HepG2 (cell line): ENCODE data around the gene PHACTR1. TPM values are rescaled to one million over a fixed set of nuclear protein-coding genes. Genes with fewer than 3 reads are reported as not detected.
A peak's percentile ranks its signal among the peaks of the same experiment; 100 is the strongest.

Source experiments
- ASH2L ChIP-seq: fragments of 300-600, 200-600 bp; sonication (generic); IDR thresholded peaks from 2 replicates; pipeline ENCODE4 v1.7.0; 2017; ENCODE audit warnings: low read depth, mild to moderate bottlenecking, moderate library complexity, mixed read lengths, low read length; ENCODE audit not compliant: insufficient read length
- BCL6 ChIP-seq: IDR thresholded peaks from 2 replicates; pipeline ENCODE4 v1.6.1; 2016; ENCODE audit warnings: missing genetic modification reagents, missing compliant biosample characterization
- ELF3 ChIP-seq: IDR thresholded peaks from 2 replicates; pipeline ENCODE4 v1.6.1; 2016; ENCODE audit warnings: missing genetic modification reagents, missing compliant biosample characterization
- HHEX ChIP-seq: IDR thresholded peaks from 2 replicates; pipeline ENCODE4 v1.6.1; 2016; ENCODE audit warnings: control low read depth
- ISX ChIP-seq: sonication (generic); formaldehyde crosslinking; conservative IDR thresholded peaks from 2 replicates; pipeline ENCODE4 v1.5.0; 2020; ENCODE audit warnings: missing genetic modification reagents
- TARDBP ChIP-seq: sonication (generic); formaldehyde crosslinking; IDR thresholded peaks from 2 replicates; pipeline ENCODE4 v1.8.0; 2022; ENCODE audit warnings: mild to moderate bottlenecking, missing genetic modification reagents
- ZFP82 ChIP-seq: sonication (generic); formaldehyde crosslinking; IDR thresholded peaks from 2 replicates; pipeline ENCODE4 v1.5.1; 2020; ENCODE audit warnings: mild to moderate bottlenecking, missing genetic modification reagents, borderline replicate concordance
- ZNF124 ChIP-seq: sonication (generic); formaldehyde crosslinking; IDR thresholded peaks from 2 replicates; pipeline ENCODE4 v1.4.0; 2020; ENCODE audit warnings: missing genetic modification reagents
- ZNF432 ChIP-seq: sonication (generic); formaldehyde crosslinking; IDR thresholded peaks from 2 replicates; pipeline ENCODE4 v1.5.0; 2020; ENCODE audit warnings: missing genetic modification reagents, mild to moderate bottlenecking, borderline replicate concordance
- ZNF619 ChIP-seq: sonication (generic); formaldehyde crosslinking; IDR thresholded peaks from 2 replicates; pipeline ENCODE4 v1.4.0; 2020; ENCODE audit warnings: mild to moderate bottlenecking, missing genetic modification reagents
- ZNF790 ChIP-seq: sonication (generic); formaldehyde crosslinking; IDR thresholded peaks from 2 replicates; pipeline ENCODE4 v1.8.0; 2022; ENCODE audit warnings: missing genetic modification reagents, mild to moderate bottlenecking, borderline replicate concordance
- ZNF792 ChIP-seq: IDR thresholded peaks from 2 replicates; pipeline ENCODE4 v1.6.1; 2016
- polyA plus RNA-seq, 8 experiments: library from polyadenylated mRNA; depleted of rRNA in 3 of 8; stranded (reverse) in 7 of 8; unstranded in 1 of 8; fragments of >200 nt; fragmentation: Illumina TruSeq in 4 of 8; extraction: Trizol in 4 of 8; gene quantifications; 2 replicates each; pipeline versions ENCODE4 v1.2.1 to v1.2.3, GENCODE V29; 2011 to 2016; ENCODE audit warnings: low read depth in 4 of 8, missing spikeins in 1 of 8, mixed read lengths in 1 of 8; ENCODE audit not compliant: insufficient read depth in 1 of 8
- total RNA-seq, 5 experiments: library from RNA; depleted of rRNA; stranded (reverse); fragments of >200 nt; fragmentation: Illumina TruSeq; extraction: Trizol; gene quantifications; 2 replicates each; pipeline ENCODE4 v1.2.3, GENCODE V29; 2016; ENCODE audit warnings: low read depth in 1 of 5
- TF ChIP-seq, protein P1 (sequence below): sonication (generic); formaldehyde crosslinking; IDR thresholded peaks from 2 replicates; pipeline ENCODE4 v1.4.0; 2020; ENCODE audit warnings: missing genetic modification reagents
- TF ChIP-seq, protein P2 (sequence below): IDR thresholded peaks from 2 replicates; pipeline ENCODE4 v1.6.1; 2016
- TF ChIP-seq, protein P3 (sequence below): sonication (generic); formaldehyde crosslinking; IDR thresholded peaks from 2 replicates; pipeline ENCODE4 v1.5.1; 2020; ENCODE audit warnings: mild to moderate bottlenecking, missing genetic modification reagents, borderline replicate concordance
- TF ChIP-seq, protein P4 (sequence below): sonication (generic); formaldehyde crosslinking; IDR thresholded peaks from 2 replicates; pipeline ENCODE4 v1.8.1; 2022; ENCODE audit warnings: low read depth, mild to moderate bottlenecking, missing genetic modification reagents
- TF ChIP-seq, protein P5 (sequence below): sonication (generic); formaldehyde crosslinking; IDR thresholded peaks from 2 replicates; pipeline ENCODE4 v1.5.0; 2020; ENCODE audit warnings: mild to moderate bottlenecking, missing genetic modification reagents, moderate library complexity

PHACTR1 gene
- total and polyA plus RNA-seq, 2 of the 13 experiments (the other 11 are each of a cell fraction or from before 2014, with no cell fraction given): 0.09 TPM; not detected in 1

DNA sequence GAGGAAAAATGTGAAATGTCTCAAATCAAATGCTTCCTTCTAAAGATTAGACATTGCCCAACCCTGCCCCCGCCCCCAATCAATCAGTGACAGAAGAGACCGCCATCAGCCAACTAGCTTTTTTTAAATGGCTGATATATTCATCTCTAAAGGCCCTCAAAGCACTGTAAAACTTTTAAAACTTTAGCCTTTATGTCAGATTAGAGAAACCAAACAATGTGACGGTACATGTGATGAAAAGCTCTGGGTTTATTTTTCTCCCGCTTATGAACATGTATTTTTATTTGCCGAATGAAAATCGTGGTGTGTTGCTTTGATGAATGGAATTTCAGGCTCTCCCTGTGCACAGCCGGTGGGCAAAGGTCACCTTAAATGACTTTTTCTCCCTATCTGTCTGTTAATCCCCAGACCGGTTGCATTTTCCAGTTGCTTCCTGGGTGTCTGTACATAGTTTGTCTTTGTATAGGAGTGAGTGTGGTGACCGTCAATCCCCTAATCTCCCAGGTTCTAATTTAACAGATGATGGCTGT is 573.3 kb downstream of the PHACTR1 start (continued):
- TF ChIP-seq, protein P1, sequence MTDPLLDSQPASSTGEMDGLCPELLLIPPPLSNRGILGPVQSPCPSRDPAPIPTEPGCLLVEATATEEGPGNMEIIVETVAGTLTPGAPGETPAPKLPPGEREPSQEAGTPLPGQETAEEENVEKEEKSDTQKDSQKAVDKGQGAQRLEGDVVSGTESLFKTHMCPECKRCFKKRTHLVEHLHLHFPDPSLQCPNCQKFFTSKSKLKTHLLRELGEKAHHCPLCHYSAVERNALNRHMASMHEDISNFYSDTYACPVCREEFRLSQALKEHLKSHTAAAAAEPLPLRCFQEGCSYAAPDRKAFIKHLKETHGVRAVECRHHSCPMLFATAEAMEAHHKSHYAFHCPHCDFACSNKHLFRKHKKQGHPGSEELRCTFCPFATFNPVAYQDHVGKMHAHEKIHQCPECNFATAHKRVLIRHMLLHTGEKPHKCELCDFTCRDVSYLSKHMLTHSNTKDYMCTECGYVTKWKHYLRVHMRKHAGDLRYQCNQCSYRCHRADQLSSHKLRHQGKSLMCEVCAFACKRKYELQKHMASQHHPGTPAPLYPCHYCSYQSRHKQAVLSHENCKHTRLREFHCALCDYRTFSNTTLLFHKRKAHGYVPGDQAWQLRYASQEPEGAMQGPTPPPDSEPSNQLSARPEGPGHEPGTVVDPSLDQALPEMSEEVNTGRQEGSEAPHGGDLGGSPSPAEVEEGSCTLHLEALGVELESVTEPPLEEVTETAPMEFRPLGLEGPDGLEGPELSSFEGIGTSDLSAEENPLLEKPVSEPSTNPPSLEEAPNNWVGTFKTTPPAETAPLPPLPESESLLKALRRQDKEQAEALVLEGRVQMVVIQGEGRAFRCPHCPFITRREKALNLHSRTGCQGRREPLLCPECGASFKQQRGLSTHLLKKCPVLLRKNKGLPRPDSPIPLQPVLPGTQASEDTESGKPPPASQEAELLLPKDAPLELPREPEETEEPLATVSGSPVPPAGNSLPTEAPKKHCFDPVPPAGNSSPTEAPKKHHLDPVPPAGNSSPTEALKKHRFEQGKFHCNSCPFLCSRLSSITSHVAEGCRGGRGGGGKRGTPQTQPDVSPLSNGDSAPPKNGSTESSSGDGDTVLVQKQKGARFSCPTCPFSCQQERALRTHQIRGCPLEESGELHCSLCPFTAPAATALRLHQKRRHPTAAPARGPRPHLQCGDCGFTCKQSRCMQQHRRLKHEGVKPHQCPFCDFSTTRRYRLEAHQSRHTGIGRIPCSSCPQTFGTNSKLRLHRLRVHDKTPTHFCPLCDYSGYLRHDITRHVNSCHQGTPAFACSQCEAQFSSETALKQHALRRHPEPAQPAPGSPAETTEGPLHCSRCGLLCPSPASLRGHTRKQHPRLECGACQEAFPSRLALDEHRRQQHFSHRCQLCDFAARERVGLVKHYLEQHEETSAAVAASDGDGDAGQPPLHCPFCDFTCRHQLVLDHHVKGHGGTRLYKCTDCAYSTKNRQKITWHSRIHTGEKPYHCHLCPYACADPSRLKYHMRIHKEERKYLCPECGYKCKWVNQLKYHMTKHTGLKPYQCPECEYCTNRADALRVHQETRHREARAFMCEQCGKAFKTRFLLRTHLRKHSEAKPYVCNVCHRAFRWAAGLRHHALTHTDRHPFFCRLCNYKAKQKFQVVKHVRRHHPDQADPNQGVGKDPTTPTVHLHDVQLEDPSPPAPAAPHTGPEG (CRISPR knock-in tag): no peak; the same call in 1 of the 2 replicates
- TF ChIP-seq ZNF432 (CRISPR knock-in tag): no peak
- peak; percentile 74 for TF ChIP-seq HHEX (CRISPR knock-in tag)
- TF ChIP-seq, protein P2, sequence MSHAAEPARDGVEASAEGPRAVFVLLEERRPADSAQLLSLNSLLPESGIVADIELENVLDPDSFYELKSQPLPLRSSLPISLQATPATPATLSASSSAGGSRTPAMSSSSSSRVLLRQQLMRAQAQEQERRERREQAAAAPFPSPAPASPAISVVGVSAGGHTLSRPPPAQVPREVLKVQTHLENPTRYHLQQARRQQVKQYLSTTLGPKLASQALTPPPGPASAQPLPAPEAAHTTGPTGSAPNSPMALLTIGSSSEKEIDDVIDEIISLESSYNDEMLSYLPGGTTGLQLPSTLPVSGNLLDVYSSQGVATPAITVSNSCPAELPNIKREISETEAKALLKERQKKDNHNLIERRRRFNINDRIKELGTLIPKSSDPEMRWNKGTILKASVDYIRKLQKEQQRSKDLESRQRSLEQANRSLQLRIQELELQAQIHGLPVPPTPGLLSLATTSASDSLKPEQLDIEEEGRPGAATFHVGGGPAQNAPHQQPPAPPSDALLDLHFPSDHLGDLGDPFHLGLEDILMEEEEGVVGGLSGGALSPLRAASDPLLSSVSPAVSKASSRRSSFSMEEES (CRISPR knock-in tag): no peak
- TF ChIP-seq ZNF619: no peak
- peak; percentile 62; the same call in 1 of the 2 replicates for TF ChIP-seq BCL6
- no peak for TF ChIP-seq ZNF790 (CRISPR knock-in tag)
- TF ChIP-seq TARDBP: peak; percentile 51; the same call in 1 of the 2 replicates
- TF ChIP-seq ISX (CRISPR knock-in tag): no peak
- TF ChIP-seq, protein P3, sequence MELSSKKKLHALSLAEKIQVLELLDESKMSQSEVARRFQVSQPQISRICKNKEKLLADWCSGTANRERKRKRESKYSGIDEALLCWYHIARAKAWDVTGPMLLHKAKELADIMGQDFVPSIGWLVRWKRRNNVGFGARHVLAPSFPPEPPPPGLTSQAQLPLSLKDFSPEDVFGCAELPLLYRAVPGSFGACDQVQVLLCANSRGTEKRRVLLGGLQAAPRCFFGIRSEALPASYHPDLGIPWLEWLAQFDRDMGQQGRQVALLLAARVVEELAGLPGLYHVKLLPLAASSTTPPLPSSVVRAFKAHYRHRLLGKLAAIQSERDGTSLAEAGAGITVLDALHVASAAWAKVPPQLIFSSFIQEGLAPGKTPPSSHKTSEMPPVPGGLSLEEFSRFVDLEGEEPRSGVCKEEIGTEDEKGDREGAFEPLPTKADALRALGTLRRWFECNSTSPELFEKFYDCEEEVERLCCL: no peak
- TF ChIP-seq ELF3 (CRISPR knock-in tag): peak; percentile 88
- TF ChIP-seq, protein P4, sequence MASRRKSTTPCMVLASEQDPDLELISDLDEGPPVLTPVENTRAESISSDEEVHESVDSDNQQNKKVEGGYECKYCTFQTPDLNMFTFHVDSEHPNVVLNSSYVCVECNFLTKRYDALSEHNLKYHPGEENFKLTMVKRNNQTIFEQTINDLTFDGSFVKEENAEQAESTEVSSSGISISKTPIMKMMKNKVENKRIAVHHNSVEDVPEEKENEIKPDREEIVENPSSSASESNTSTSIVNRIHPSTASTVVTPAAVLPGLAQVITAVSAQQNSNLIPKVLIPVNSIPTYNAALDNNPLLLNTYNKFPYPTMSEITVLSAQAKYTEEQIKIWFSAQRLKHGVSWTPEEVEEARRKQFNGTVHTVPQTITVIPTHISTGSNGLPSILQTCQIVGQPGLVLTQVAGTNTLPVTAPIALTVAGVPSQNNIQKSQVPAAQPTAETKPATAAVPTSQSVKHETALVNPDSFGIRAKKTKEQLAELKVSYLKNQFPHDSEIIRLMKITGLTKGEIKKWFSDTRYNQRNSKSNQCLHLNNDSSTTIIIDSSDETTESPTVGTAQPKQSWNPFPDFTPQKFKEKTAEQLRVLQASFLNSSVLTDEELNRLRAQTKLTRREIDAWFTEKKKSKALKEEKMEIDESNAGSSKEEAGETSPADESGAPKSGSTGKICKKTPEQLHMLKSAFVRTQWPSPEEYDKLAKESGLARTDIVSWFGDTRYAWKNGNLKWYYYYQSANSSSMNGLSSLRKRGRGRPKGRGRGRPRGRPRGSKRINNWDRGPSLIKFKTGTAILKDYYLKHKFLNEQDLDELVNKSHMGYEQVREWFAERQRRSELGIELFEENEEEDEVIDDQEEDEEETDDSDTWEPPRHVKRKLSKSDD: no peak
- TF ChIP-seq ZNF792 (CRISPR knock-in tag): peak; percentile 67; the same call in 1 of the 2 replicates
- TF ChIP-seq ZFP82: no peak
- TF ChIP-seq ASH2L: peak; percentile 100
- peak; percentile 18; the same call in 1 of the 2 replicates for TF ChIP-seq ZNF124
- TF ChIP-seq, protein P5, sequence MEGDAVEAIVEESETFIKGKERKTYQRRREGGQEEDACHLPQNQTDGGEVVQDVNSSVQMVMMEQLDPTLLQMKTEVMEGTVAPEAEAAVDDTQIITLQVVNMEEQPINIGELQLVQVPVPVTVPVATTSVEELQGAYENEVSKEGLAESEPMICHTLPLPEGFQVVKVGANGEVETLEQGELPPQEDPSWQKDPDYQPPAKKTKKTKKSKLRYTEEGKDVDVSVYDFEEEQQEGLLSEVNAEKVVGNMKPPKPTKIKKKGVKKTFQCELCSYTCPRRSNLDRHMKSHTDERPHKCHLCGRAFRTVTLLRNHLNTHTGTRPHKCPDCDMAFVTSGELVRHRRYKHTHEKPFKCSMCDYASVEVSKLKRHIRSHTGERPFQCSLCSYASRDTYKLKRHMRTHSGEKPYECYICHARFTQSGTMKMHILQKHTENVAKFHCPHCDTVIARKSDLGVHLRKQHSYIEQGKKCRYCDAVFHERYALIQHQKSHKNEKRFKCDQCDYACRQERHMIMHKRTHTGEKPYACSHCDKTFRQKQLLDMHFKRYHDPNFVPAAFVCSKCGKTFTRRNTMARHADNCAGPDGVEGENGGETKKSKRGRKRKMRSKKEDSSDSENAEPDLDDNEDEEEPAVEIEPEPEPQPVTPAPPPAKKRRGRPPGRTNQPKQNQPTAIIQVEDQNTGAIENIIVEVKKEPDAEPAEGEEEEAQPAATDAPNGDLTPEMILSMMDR (CRISPR knock-in tag): no peak
